ENCODE measurements around the gene BNIP5.
"Not testable (repeated sequence)": the region's sequence is repeated elsewhere in the genome, so short reads cannot be mapped to it uniquely, and the experiment has no call there.

BNIP5 gene

GRCh38 chr6:36340618-36341454, 4.1 kb upstream of the BNIP5 start:
- DNase-seq = peak; percentile 39

- no peak for DNase-seq
Observed at GRCh38 chr6:36340306-36340617, 3.6 kb upstream of the BNIP5 start.

GRCh38 chr6:36339146-36339545, 2.5 kb upstream of the BNIP5 start:
- no peak for DNase-seq

- not testable (repeated sequence) for DNase-seq
Observed at GRCh38 chr6:36338223-36338622, 1.5 kb upstream of the BNIP5 start.

GRCh38 chr6:36337814-36338213, 1.1 kb upstream of the BNIP5 start:
- no peak for DNase-seq

GRCh38 chr6:36336208-36336710, 429 bp downstream of the BNIP5 start:
- no peak for DNase-seq

GRCh38 chr6:36335465-36336207, 1.1 kb downstream of the BNIP5 start:
- DNase-seq = no peak

GRCh38 chr6:36334832-36335459, 1.7 kb downstream of the BNIP5 start:
- no peak for DNase-seq

- no peak for DNase-seq
Observed at GRCh38 chr6:36333931-36334725, 2.6 kb downstream of the BNIP5 start.

- DNase-seq = no peak
Observed at GRCh38 chr6:36333171-36333895, 3.4 kb downstream of the BNIP5 start.

- no peak for DNase-seq
Observed at GRCh38 chr6:36331381-36331780, 5.3 kb downstream of the BNIP5 start.

- DNase-seq = no peak
Observed at GRCh38 chr6:36330366-36330765, 6.3 kb downstream of the BNIP5 start.

GRCh38 chr6:36329798-36330291, 6.8 kb downstream of the BNIP5 start:
- no peak for DNase-seq

- no peak for DNase-seq
Observed at GRCh38 chr6:36328600-36328999, 8.1 kb downstream of the BNIP5 start.

- no peak for DNase-seq
Observed at GRCh38 chr6:36327919-36328236, 8.8 kb downstream of the BNIP5 start.

GRCh38 chr6:36327226-36327918, 9.3 kb downstream of the BNIP5 start:
- DNase-seq = no peak

GRCh38 chr6:36326356-36326995, 10.2 kb downstream of the BNIP5 start:
- no peak for DNase-seq

GRCh38 chr6:36324715-36325114, 12.0 kb downstream of the BNIP5 start:
- no peak for DNase-seq

- DNase-seq = no peak
Observed at GRCh38 chr6:36324191-36324590, 12.5 kb downstream of the BNIP5 start.

- peak; percentile 17 for DNase-seq
Observed at GRCh38 chr6:36323062-36323461, 13.6 kb downstream of the BNIP5 start.

- no peak for DNase-seq
Observed at GRCh38 chr6:36322591-36322990, 14.1 kb downstream of the BNIP5 start.

All from NCI-H2029 (cell line).